Measurements from ENCODE around the gene PLEKHM2. TPM values are rescaled to one million over a fixed set of nuclear protein-coding genes. Genes with fewer than 3 reads are reported as not detected.

The PLEKHM2 gene
- total RNA-seq, 1 experiment from 2014 or later, result 51.5 TPM

DNA sequence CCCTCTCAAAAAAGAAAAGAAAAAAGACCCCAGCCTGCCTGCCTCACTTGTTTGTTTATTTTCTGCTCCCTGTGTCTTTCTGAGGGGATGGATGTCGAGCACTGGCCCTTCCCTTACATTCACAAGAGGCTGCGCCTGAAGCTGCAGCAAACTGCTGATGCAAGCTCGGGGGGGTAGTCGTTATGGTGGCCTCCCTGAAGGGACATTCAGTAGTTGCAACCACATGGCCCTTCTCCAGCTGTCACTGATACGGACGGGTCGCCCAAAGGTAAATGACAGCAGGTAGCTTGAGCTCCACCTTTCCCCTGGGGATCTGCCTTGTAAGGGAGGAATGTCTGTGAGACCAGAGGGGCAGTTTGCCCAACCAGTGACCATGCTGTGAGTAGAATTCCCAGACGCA, 17.7 kb downstream of the PLEKHM2 start:
- Mint-ChIP-seq H3K36me3 (ENCODE audit: insufficient read depth, unreplicated experiment) (peaks cover 22% of the 10 kb centered on the region), H3K27me3 (ENCODE audit: insufficient read depth, unreplicated experiment) (no peaks in the 10 kb centered on the region), H3K4me3 (ENCODE audit: unreplicated experiment) (no peak overlapping the region), H3K4me1 (ENCODE audit: insufficient read depth, unreplicated experiment) (peaks cover 20% of the 10 kb centered on the region), H3K9me3 (ENCODE audit: unreplicated experiment) (no peaks in the 10 kb centered on the region), H3K27ac (ENCODE audit: low read depth, unreplicated experiment) (no peak overlapping the region)
- intact Hi-C loops (cut with micrococcal nuclease), result loop anchor here (5.0 kb wide), 1 partner anchor 84 kb away; the partner anchor contains the start of gene DDI2
- TF ChIP-seq, protein P1, sequence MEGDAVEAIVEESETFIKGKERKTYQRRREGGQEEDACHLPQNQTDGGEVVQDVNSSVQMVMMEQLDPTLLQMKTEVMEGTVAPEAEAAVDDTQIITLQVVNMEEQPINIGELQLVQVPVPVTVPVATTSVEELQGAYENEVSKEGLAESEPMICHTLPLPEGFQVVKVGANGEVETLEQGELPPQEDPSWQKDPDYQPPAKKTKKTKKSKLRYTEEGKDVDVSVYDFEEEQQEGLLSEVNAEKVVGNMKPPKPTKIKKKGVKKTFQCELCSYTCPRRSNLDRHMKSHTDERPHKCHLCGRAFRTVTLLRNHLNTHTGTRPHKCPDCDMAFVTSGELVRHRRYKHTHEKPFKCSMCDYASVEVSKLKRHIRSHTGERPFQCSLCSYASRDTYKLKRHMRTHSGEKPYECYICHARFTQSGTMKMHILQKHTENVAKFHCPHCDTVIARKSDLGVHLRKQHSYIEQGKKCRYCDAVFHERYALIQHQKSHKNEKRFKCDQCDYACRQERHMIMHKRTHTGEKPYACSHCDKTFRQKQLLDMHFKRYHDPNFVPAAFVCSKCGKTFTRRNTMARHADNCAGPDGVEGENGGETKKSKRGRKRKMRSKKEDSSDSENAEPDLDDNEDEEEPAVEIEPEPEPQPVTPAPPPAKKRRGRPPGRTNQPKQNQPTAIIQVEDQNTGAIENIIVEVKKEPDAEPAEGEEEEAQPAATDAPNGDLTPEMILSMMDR (IDR thresholded peaks at IDR 0.05; ENCODE audit: unreplicated experiment), result no peak
- BruUV-seq (replicated peaks), result no TSS peak
- ChIA-PET POLR2A (interaction anchor here (0.6 to 3.3 kb wide), 4 partner anchors 11 to 515 kb away, joined by 3 to 24 read pairs (median 4); no protein-coding TSS in a partner anchor), CTCF (interaction anchor here (0.7 to 2.1 kb wide), 4 partner anchors 10 to 161 kb away, joined by 3 to 8 read pairs (median 4); no protein-coding TSS in a partner anchor)
- no peak for DNase-seq (ENCODE audit: unreplicated experiment)

GRCh38 chr1:15702722-15703550, 18.8 kb downstream of the PLEKHM2 start:
- peak; percentile 45 for DNase-seq (ENCODE audit: unreplicated experiment)
- intact Hi-C loops (cut with micrococcal nuclease), result loop anchor here (1.0 to 5.0 kb wide), 2 partner anchors 86 to 108 kb away; partner anchors contain the start of gene DDI2
- peaks cover 20% of the 10 kb centered on the region for H3K4me1 Mint-ChIP-seq (ENCODE audit: insufficient read depth, unreplicated experiment)
- TF ChIP-seq, protein P1 (IDR thresholded peaks at IDR 0.05; ENCODE audit: unreplicated experiment), result no peak
- ChIA-PET CTCF (interaction anchor here (0.6 to 2.1 kb wide), 9 partner anchors 8 to 1775 kb away, joined by 3 to 8 read pairs (median 4); no protein-coding TSS in a partner anchor), POLR2A (interaction anchor here (0.6 to 3.3 kb wide), 9 partner anchors 12 to 1981 kb away, joined by 3 to 24 read pairs (median 3); no protein-coding TSS in a partner anchor)
- peak overlapping the region; percentile 96 for H3K27ac Mint-ChIP-seq (ENCODE audit: low read depth, unreplicated experiment)
- no peaks in the 10 kb centered on the region for H3K9me3 Mint-ChIP-seq (ENCODE audit: unreplicated experiment)
- H3K36me3 Mint-ChIP-seq (ENCODE audit: insufficient read depth, unreplicated experiment), result peaks cover 15% of the 10 kb centered on the region
- BruUV-seq (replicated peaks), result no TSS peak
- no peaks in the 10 kb centered on the region for H3K27me3 Mint-ChIP-seq (ENCODE audit: insufficient read depth, unreplicated experiment)
- H3K4me3 Mint-ChIP-seq (ENCODE audit: unreplicated experiment), result peak overlapping the region; percentile 29

- ChIA-PET POLR2A (interaction anchor here (0.6 to 3.3 kb wide), 6 partner anchors 13 to 1982 kb away, joined by 3 to 24 read pairs (median 6); no protein-coding TSS in a partner anchor), CTCF (interaction anchor here (0.6 to 1.5 kb wide), 5 partner anchors 24 to 1663 kb away, joined by 3 to 7 read pairs (median 3); no protein-coding TSS in a partner anchor)
- peaks cover 15% of the 10 kb centered on the region for H3K36me3 Mint-ChIP-seq (ENCODE audit: insufficient read depth, unreplicated experiment)
- TF ChIP-seq, protein P1 (IDR thresholded peaks at IDR 0.05; ENCODE audit: unreplicated experiment), result no peak
- DNase-seq (ENCODE audit: unreplicated experiment), result peak; percentile 86
- no TSS peak for BruUV-seq (replicated peaks)
- intact Hi-C loops (cut with micrococcal nuclease), result loop anchor here (1.0 to 5.0 kb wide), 2 partner anchors 86 to 108 kb away; partner anchors contain the start of gene DDI2
- H3K4me1 Mint-ChIP-seq (ENCODE audit: insufficient read depth, unreplicated experiment), result peaks cover 20% of the 10 kb centered on the region
- H3K27me3 Mint-ChIP-seq (ENCODE audit: insufficient read depth, unreplicated experiment), result no peaks in the 10 kb centered on the region
- peak overlapping the region; percentile 29 for H3K4me3 Mint-ChIP-seq (ENCODE audit: unreplicated experiment)
- peak overlapping the region; percentile 96 for H3K27ac Mint-ChIP-seq (ENCODE audit: low read depth, unreplicated experiment)
- no peaks in the 10 kb centered on the region for H3K9me3 Mint-ChIP-seq (ENCODE audit: unreplicated experiment)
Measured at GRCh38 chr1:15703562-15703961, 19.4 kb downstream of the PLEKHM2 start.

Data from MCF 10A (cell line).